Endothelial cell of umbilical vein (primary cell): ENCODE measurements around the gene ADGRD1. TPM values are rescaled to one million over a fixed set of nuclear protein-coding genes. Genes with fewer than 3 reads are reported as not detected.

Experiments
- BruUV-seq: library from RNA; stranded (reverse); fragments of 400-500 nt; replicated peaks from 2 replicates; lab custom pipeline; 2021; lab: Mats Ljungman, UMichigan
- CTCF ChIA-PET: fragments of 300-600, 350-600 bp; sonication (Branson Sonifier 250); formaldehyde crosslinking; loops from one replicate; lab custom pipeline; 2021; ENCODE audit warnings: antibody characterized with exemption, inconsistent platforms; lab: Charles Lee
- POLR2A ChIA-PET: fragments of 300-600, 350-600 bp; sonication (Branson Sonifier 250); formaldehyde crosslinking; loops from one replicate; lab custom pipeline; 2021; ENCODE audit warnings: antibody characterized with exemption, inconsistent platforms; lab: Charles Lee
- DNase-seq: peaks from one replicate; pipeline ENCODE4 v3.0.0-alpha.2; 2011; ENCODE audit warnings: low read depth, low spot score
- FAIRE-seq: peaks from 2 replicates; lab custom pipeline; 2011; peaks lifted over from hg19 to GRCh38; lab: Jason Lieb, UNC
- H2AFZ ChIP-seq: 2 replicates; pipeline ENCODE4 v1.6.0; 2012; ENCODE audit warnings: low read depth, low read length, control low read depth, inconsistent platforms
- H3K27ac ChIP-seq: 2 replicates; pipeline ENCODE4 v1.5.1; 2011; ENCODE audit warnings: low read depth, mild to moderate bottlenecking, control low read depth, low read length, moderate library complexity; ENCODE audit not compliant: insufficient read depth
- H3K27me3 ChIP-seq, 2 experiments: 2 replicates each; pipeline versions ENCODE4 v1.6.0 to v1.6.1; 2011; ENCODE audit warnings: low read length in 2 of 2, mixed read lengths in 1 of 2; ENCODE audit not compliant: control insufficient read depth in 2 of 2, insufficient read depth in 2 of 2
- H3K36me3 ChIP-seq, 2 experiments: 2 replicates in 1 of 2; 3 replicates in 1 of 2; pipeline ENCODE4 v1.5.1; 2011; ENCODE audit warnings: low read length in 2 of 2, mild to moderate bottlenecking in 1 of 2, moderate library complexity in 1 of 2; ENCODE audit not compliant: control insufficient read depth in 2 of 2, insufficient read depth in 2 of 2; ENCODE audit errors: extremely low read depth in 1 of 2
- H3K4me1 ChIP-seq: 3 replicates; pipeline ENCODE4 v1.5.1; 2011; ENCODE audit warnings: mild to moderate bottlenecking, low read length; ENCODE audit not compliant: control insufficient read depth, insufficient read depth; ENCODE audit errors: extremely low read depth
- H3K4me2 ChIP-seq: 2 replicates; pipeline ENCODE4 v1.6.1; 2011; ENCODE audit warnings: low read length, control low read depth, mixed read lengths; ENCODE audit not compliant: insufficient read depth
- H3K4me3 ChIP-seq, 3 experiments: fragments of 200-600 bp in 1 of 3; sonication (generic), shearing (Covaris generic) in 1 of 3; replicated peaks in 1 of 3; 2 replicates each; pipeline ENCODE4 v1.5.1; 2011 to 2016; ENCODE audit warnings: control low read depth in 3 of 3, low read length in 3 of 3, mild to moderate bottlenecking in 2 of 3, inconsistent platforms in 1 of 3, low read depth in 1 of 3, moderate library complexity in 1 of 3; ENCODE audit not compliant: insufficient read depth in 1 of 3
- H3K79me2 ChIP-seq: 2 replicates; pipeline ENCODE4 v1.6.0; 2012; ENCODE audit warnings: low read length, inconsistent platforms; ENCODE audit not compliant: control insufficient read depth, insufficient read depth
- H3K9ac ChIP-seq: replicated peaks from 2 replicates; pipeline ENCODE3; 2011; ENCODE audit warnings: low read length, control low read depth; ENCODE audit not compliant: insufficient read depth; ENCODE audit errors: extremely low read depth
- H3K9me1 ChIP-seq: replicated peaks from 3 replicates; pipeline ENCODE4 v1.6.0; 2011; ENCODE audit warnings: mild to moderate bottlenecking, low read length; ENCODE audit not compliant: control insufficient read depth, insufficient read depth; ENCODE audit errors: extremely low read depth
- H3K9me3 ChIP-seq: replicated peaks from 2 replicates; pipeline ENCODE4 v1.5.1; 2012; ENCODE audit warnings: low read length, inconsistent platforms; ENCODE audit not compliant: control insufficient read depth, insufficient read depth
- H4K20me1 ChIP-seq: replicated peaks from 2 replicates; pipeline ENCODE3; 2011; ENCODE audit warnings: mild to moderate bottlenecking, low read length; ENCODE audit not compliant: control insufficient read depth, insufficient read depth; ENCODE audit errors: extremely low read depth
- CTCF ChIP-seq, 2 donors: IDR thresholded peaks; 1 replicate in 1 of 2; 2 replicates in 1 of 2; pipeline ENCODE4 v1.5.1; 2011; ENCODE audit warnings: low read length in 2 of 2, mild to moderate bottlenecking in 2 of 2, moderate library complexity in 2 of 2, control low read depth in 1 of 2, inconsistent platforms in 1 of 2, low read depth in 1 of 2; ENCODE audit not compliant: insufficient read depth in 1 of 2; ENCODE audit errors: extremely low read depth in 1 of 2
- EZH2 ChIP-seq: IDR thresholded peaks from 2 replicates; pipeline ENCODE4 v1.6.1; 2012; ENCODE audit warnings: borderline replicate concordance, low read depth, mild to moderate bottlenecking, moderate library complexity, low read length, inconsistent platforms; ENCODE audit not compliant: severe bottlenecking
- FOS ChIP-seq: IDR thresholded peaks from 2 replicates; pipeline ENCODE4 v1.6.1; 2011; ENCODE audit warnings: mild to moderate bottlenecking, low read length, moderate library complexity, borderline replicate concordance; ENCODE audit not compliant: insufficient read depth
- GATA2 ChIP-seq: IDR thresholded peaks from 2 replicates; pipeline ENCODE4 v1.7.0; 2011; ENCODE audit warnings: low read depth, mild to moderate bottlenecking, moderate library complexity, mixed read lengths, low read length; ENCODE audit not compliant: insufficient read length, insufficient read depth
- JUN ChIP-seq: IDR thresholded peaks from 2 replicates; pipeline ENCODE4 v1.6.1; 2011; ENCODE audit warnings: borderline replicate concordance, low read depth; ENCODE audit not compliant: insufficient read length, insufficient read depth
- MAX ChIP-seq: IDR thresholded peaks from 2 replicates; pipeline ENCODE4 v1.6.1; 2011; ENCODE audit not compliant: insufficient read depth, insufficient read length
- MYC ChIP-seq: IDR thresholded peaks from one replicate; pipeline ENCODE4 v1.6.1; 2011; ENCODE audit warnings: mild to moderate bottlenecking, low read depth, low read length
- POLR2A ChIP-seq: IDR thresholded peaks from 2 replicates; pipeline ENCODE4 v1.6.1; 2012; ENCODE audit warnings: low read depth, mild to moderate bottlenecking, control low read depth, low read length
- POLR2AphosphoS5 ChIP-seq: IDR thresholded peaks from 2 replicates; pipeline ENCODE4 v1.6.1; 2012; ENCODE audit warnings: low read depth, mild to moderate bottlenecking, control low read depth, low read length, moderate library complexity; ENCODE audit not compliant: insufficient read depth
- dilution Hi-C: fragments of 300-500 bp; cut with MboI; formaldehyde crosslinking; loops from one replicate; pipeline ENCODE4 v1.15.0; 2019; ENCODE audit warnings: low sequenced_read_pairs; ENCODE audit not compliant: extremely low pct_ligation_motif_present
- intact Hi-C: fragments of 100-400 bp; cut with micrococcal nuclease; formaldehyde crosslinking; loops from one replicate; pipeline ENCODE4 v1.10.0; 2022
- polyA plus RNA-seq, 4 experiments: library from polyadenylated mRNA; depleted of rRNA in 3 of 4; stranded (reverse) in 3 of 4; unstranded in 1 of 4; fragments of >200 nt; gene quantifications; 2 replicates each; pipeline versions ENCODE4 v1.2.1 to v1.2.3, GENCODE V29; 2011 to 2012; ENCODE audit warnings: missing spikeins in 1 of 4
- total RNA-seq: library from RNA; stranded (reverse); gene quantifications from 2 replicates; pipeline ENCODE4 v1.2.3, GENCODE V29; 2021

The ADGRD1 gene
- total and polyA plus RNA-seq, 2 donors (not counting 3 experiments of a cell fraction or from before 2014, with no cell fraction given): 0.07 TPM; not detected in 1

- dilution Hi-C loops: no loop called here
- H3K27me3 ChIP-seq: no peaks in the 10 kb centered on the region
- H3K9me1 ChIP-seq: no peaks in the 10 kb centered on the region
- H3K9ac ChIP-seq: no peak overlapping the region
- CTCF ChIA-PET: no interaction called here
- intact Hi-C loops: no loop called here
- H3K4me1 ChIP-seq: no peaks in the 10 kb centered on the region
- no peak overlapping the region for H2AFZ ChIP-seq
- H3K9me3 ChIP-seq: no peaks in the 10 kb centered on the region
- FAIRE-seq (no peak), DNase-seq (no peak)
- no peaks in the 10 kb centered on the region for H4K20me1 ChIP-seq
- H3K27ac ChIP-seq: no peak overlapping the region
- BruUV-seq: no TSS peak
- H3K36me3 ChIP-seq: no peaks in the 10 kb centered on the region
- H3K4me2 ChIP-seq: no peak overlapping the region
- no peak for TF ChIP-seq MYC
- TF ChIP-seq JUN: no peak
- no peak for TF ChIP-seq MAX
- no peak for TF ChIP-seq EZH2
- no peak for TF ChIP-seq POLR2AphosphoS5
- TF ChIP-seq GATA2: no peak
- TF ChIP-seq CTCF (IDR thresholded peaks at IDR 0.05; ENCODE audit: extremely low read depth in 1 of 2, insufficient read depth in 1 of 2, low read depth in 1 of 2, low read length in 2 of 2): no peak
- no peak for TF ChIP-seq POLR2A
- TF ChIP-seq FOS: no peak
- no peak overlapping the region for H3K4me3 ChIP-seq
- POLR2A ChIA-PET: no interaction called here
- H3K79me2 ChIP-seq: no peaks in the 10 kb centered on the region
These were observed 55.2 kb downstream of the ADGRD1 start for GRCh38 chr12:131008913-131009270.
